Endothelial cell of umbilical vein (primary cell): ENCODE results near the gene ACSL4. TPM values are rescaled to one million over a fixed set of nuclear protein-coding genes. Genes with fewer than 3 reads are reported as not detected.
A peak's percentile ranks its signal among the peaks of the same experiment; 100 is the strongest.

Experiments
- BruUV-seq: library from RNA; stranded (reverse); fragments of 400-500 nt; replicated peaks from 2 replicates; lab custom pipeline; 2021; lab: Mats Ljungman, UMichigan
- CTCF ChIA-PET: fragments of 300-600, 350-600 bp; sonication (Branson Sonifier 250); formaldehyde crosslinking; loops from one replicate; lab custom pipeline; 2021; ENCODE audit warnings: antibody characterized with exemption, inconsistent platforms; lab: Charles Lee
- POLR2A ChIA-PET: fragments of 300-600, 350-600 bp; sonication (Branson Sonifier 250); formaldehyde crosslinking; loops from one replicate; lab custom pipeline; 2021; ENCODE audit warnings: antibody characterized with exemption, inconsistent platforms; lab: Charles Lee
- DNase-seq: peaks from one replicate; pipeline ENCODE4 v3.0.0-alpha.2; 2011; ENCODE audit warnings: low read depth, low spot score
- FAIRE-seq: peaks from 2 replicates; lab custom pipeline; 2011; peaks lifted over from hg19 to GRCh38; lab: Jason Lieb, UNC
- H2AFZ ChIP-seq: 2 replicates; pipeline ENCODE4 v1.6.0; 2012; ENCODE audit warnings: low read depth, low read length, control low read depth, inconsistent platforms
- H3K27ac ChIP-seq: 2 replicates; pipeline ENCODE4 v1.5.1; 2011; ENCODE audit warnings: low read depth, mild to moderate bottlenecking, control low read depth, low read length, moderate library complexity; ENCODE audit not compliant: insufficient read depth
- H3K27me3 ChIP-seq, 2 experiments: 2 replicates each; pipeline versions ENCODE4 v1.6.0 to v1.6.1; 2011; ENCODE audit warnings: low read length in 2 of 2, mixed read lengths in 1 of 2; ENCODE audit not compliant: control insufficient read depth in 2 of 2, insufficient read depth in 2 of 2
- H3K36me3 ChIP-seq, 2 experiments: 2 replicates in 1 of 2; 3 replicates in 1 of 2; pipeline ENCODE4 v1.5.1; 2011; ENCODE audit warnings: low read length in 2 of 2, mild to moderate bottlenecking in 1 of 2, moderate library complexity in 1 of 2; ENCODE audit not compliant: control insufficient read depth in 2 of 2, insufficient read depth in 2 of 2; ENCODE audit errors: extremely low read depth in 1 of 2
- H3K4me1 ChIP-seq: 3 replicates; pipeline ENCODE4 v1.5.1; 2011; ENCODE audit warnings: mild to moderate bottlenecking, low read length; ENCODE audit not compliant: control insufficient read depth, insufficient read depth; ENCODE audit errors: extremely low read depth
- H3K4me2 ChIP-seq: 2 replicates; pipeline ENCODE4 v1.6.1; 2011; ENCODE audit warnings: low read length, control low read depth, mixed read lengths; ENCODE audit not compliant: insufficient read depth
- H3K4me3 ChIP-seq, 3 experiments: fragments of 200-600 bp in 1 of 3; sonication (generic), shearing (Covaris generic) in 1 of 3; replicated peaks in 1 of 3; 2 replicates each; pipeline ENCODE4 v1.5.1; 2011 to 2016; ENCODE audit warnings: control low read depth in 3 of 3, low read length in 3 of 3, mild to moderate bottlenecking in 2 of 3, inconsistent platforms in 1 of 3, low read depth in 1 of 3, moderate library complexity in 1 of 3; ENCODE audit not compliant: insufficient read depth in 1 of 3
- H3K79me2 ChIP-seq: 2 replicates; pipeline ENCODE4 v1.6.0; 2012; ENCODE audit warnings: low read length, inconsistent platforms; ENCODE audit not compliant: control insufficient read depth, insufficient read depth
- H3K9ac ChIP-seq: replicated peaks from 2 replicates; pipeline ENCODE3; 2011; ENCODE audit warnings: low read length, control low read depth; ENCODE audit not compliant: insufficient read depth; ENCODE audit errors: extremely low read depth
- H3K9me1 ChIP-seq: replicated peaks from 3 replicates; pipeline ENCODE4 v1.6.0; 2011; ENCODE audit warnings: mild to moderate bottlenecking, low read length; ENCODE audit not compliant: control insufficient read depth, insufficient read depth; ENCODE audit errors: extremely low read depth
- H3K9me3 ChIP-seq: replicated peaks from 2 replicates; pipeline ENCODE4 v1.5.1; 2012; ENCODE audit warnings: low read length, inconsistent platforms; ENCODE audit not compliant: control insufficient read depth, insufficient read depth
- H4K20me1 ChIP-seq: replicated peaks from 2 replicates; pipeline ENCODE3; 2011; ENCODE audit warnings: mild to moderate bottlenecking, low read length; ENCODE audit not compliant: control insufficient read depth, insufficient read depth; ENCODE audit errors: extremely low read depth
- CTCF ChIP-seq, 2 donors: IDR thresholded peaks; 1 replicate in 1 of 2; 2 replicates in 1 of 2; pipeline ENCODE4 v1.5.1; 2011; ENCODE audit warnings: low read length in 2 of 2, mild to moderate bottlenecking in 2 of 2, moderate library complexity in 2 of 2, control low read depth in 1 of 2, inconsistent platforms in 1 of 2, low read depth in 1 of 2; ENCODE audit not compliant: insufficient read depth in 1 of 2; ENCODE audit errors: extremely low read depth in 1 of 2
- EZH2 ChIP-seq: IDR thresholded peaks from 2 replicates; pipeline ENCODE4 v1.6.1; 2012; ENCODE audit warnings: borderline replicate concordance, low read depth, mild to moderate bottlenecking, moderate library complexity, low read length, inconsistent platforms; ENCODE audit not compliant: severe bottlenecking
- FOS ChIP-seq: IDR thresholded peaks from 2 replicates; pipeline ENCODE4 v1.6.1; 2011; ENCODE audit warnings: mild to moderate bottlenecking, low read length, moderate library complexity, borderline replicate concordance; ENCODE audit not compliant: insufficient read depth
- GATA2 ChIP-seq: IDR thresholded peaks from 2 replicates; pipeline ENCODE4 v1.7.0; 2011; ENCODE audit warnings: low read depth, mild to moderate bottlenecking, moderate library complexity, mixed read lengths, low read length; ENCODE audit not compliant: insufficient read length, insufficient read depth
- JUN ChIP-seq: IDR thresholded peaks from 2 replicates; pipeline ENCODE4 v1.6.1; 2011; ENCODE audit warnings: borderline replicate concordance, low read depth; ENCODE audit not compliant: insufficient read length, insufficient read depth
- MAX ChIP-seq: IDR thresholded peaks from 2 replicates; pipeline ENCODE4 v1.6.1; 2011; ENCODE audit not compliant: insufficient read depth, insufficient read length
- MYC ChIP-seq: IDR thresholded peaks from one replicate; pipeline ENCODE4 v1.6.1; 2011; ENCODE audit warnings: mild to moderate bottlenecking, low read depth, low read length
- POLR2A ChIP-seq: IDR thresholded peaks from 2 replicates; pipeline ENCODE4 v1.6.1; 2012; ENCODE audit warnings: low read depth, mild to moderate bottlenecking, control low read depth, low read length
- POLR2AphosphoS5 ChIP-seq: IDR thresholded peaks from 2 replicates; pipeline ENCODE4 v1.6.1; 2012; ENCODE audit warnings: low read depth, mild to moderate bottlenecking, control low read depth, low read length, moderate library complexity; ENCODE audit not compliant: insufficient read depth
- dilution Hi-C: fragments of 300-500 bp; cut with MboI; formaldehyde crosslinking; loops from one replicate; pipeline ENCODE4 v1.15.0; 2019; ENCODE audit warnings: low sequenced_read_pairs; ENCODE audit not compliant: extremely low pct_ligation_motif_present
- intact Hi-C: fragments of 100-400 bp; cut with micrococcal nuclease; formaldehyde crosslinking; loops from one replicate; pipeline ENCODE4 v1.10.0; 2022
- polyA plus RNA-seq, 4 experiments: library from polyadenylated mRNA; depleted of rRNA in 3 of 4; stranded (reverse) in 3 of 4; unstranded in 1 of 4; fragments of >200 nt; gene quantifications; 2 replicates each; pipeline versions ENCODE4 v1.2.1 to v1.2.3, GENCODE V29; 2011 to 2012; ENCODE audit warnings: missing spikeins in 1 of 4
- total RNA-seq: library from RNA; stranded (reverse); gene quantifications from 2 replicates; pipeline ENCODE4 v1.2.3, GENCODE V29; 2021

Gene ACSL4
- total and polyA plus RNA-seq, 2 donors (not counting 3 experiments of a cell fraction or from before 2014, with no cell fraction given) = 20.7 to 85.5 TPM

- Histone ChIP-seq H3K9me1 (no peaks in the 10 kb centered on the region), H3K9ac (no peak within 1 kb of the TSS), H3K27ac (no peak within 1 kb of the TSS)
These were observed 108.1 kb downstream of the ACSL4 start, which contains the start of gene KCNE5 for GRCh38 chrX:109624641-109625616. TSS of gene KCNE5 (minus strand) at chrX:109625172. CDS start at chrX:109625020, 152 bp downstream.

More at GRCh38 chrX:109624641-109625616, 108.1 kb downstream of the ACSL4 start, which contains the start of gene KCNE5:
- BruUV-seq = no TSS peak
- dilution Hi-C loops = no loop called here
- DNase-seq (no peak), FAIRE-seq (no peak)
- CTCF ChIA-PET = interaction anchor here (0.7 to 1.3 kb wide), 3 partner anchors 9 to 139 kb away, joined by 3 to 8 read pairs (median 3); no protein-coding TSS in a partner anchor
- H3K9me3 ChIP-seq = no peaks in the 10 kb centered on the region
- intact Hi-C loops = loop anchor here (5.0 kb wide), 1 partner anchor 262 kb away; no protein-coding TSS in a partner anchor
- H3K36me3 ChIP-seq = no peaks in the 10 kb centered on the region
- peaks cover 7% of the 10 kb centered on the region for H3K4me1 ChIP-seq
- no peak within 1 kb of the TSS for H2AFZ ChIP-seq
- POLR2A ChIA-PET = no interaction called here
- H3K4me2 ChIP-seq = no peak within 1 kb of the TSS
- H3K27me3 ChIP-seq = no peaks in the 10 kb centered on the region
- H4K20me1 ChIP-seq = no peaks in the 10 kb centered on the region
- TF ChIP-seq MYC (no peak), CTCF (IDR thresholded peaks at IDR 0.05; ENCODE audit: extremely low read depth in 1 of 2, insufficient read depth in 1 of 2, low read depth in 1 of 2, low read length in 2 of 2) (no peak), EZH2 (no peak), POLR2A (no peak), GATA2 (no peak), FOS (no peak), MAX (no peak), POLR2AphosphoS5 (no peak), JUN (no peak)
- H3K79me2 ChIP-seq = no peaks in the 10 kb centered on the region
- H3K4me3 ChIP-seq = peak within 1 kb of the TSS in 1 of 3 experiments; percentile 25
